Astrocyte (in vitro differentiated cells and primary cell): ENCODE data around the gene ACTR5. TPM values are rescaled to one million over a fixed set of nuclear protein-coding genes. Genes with fewer than 3 reads are reported as not detected.
"Not testable (repeated sequence)": the region's sequence is repeated elsewhere in the genome, so short reads cannot be mapped to it uniquely, and the experiment has no call there.

ENCODE experiments used
- DNase-seq: peaks from one replicate; pipeline ENCODE4 v3.0.0-alpha.2; 2010; ENCODE audit warnings: low read depth
- FAIRE-seq: peaks from 2 replicates; lab custom pipeline; 2011; peaks lifted over from hg19 to GRCh38; lab: Jason Lieb, UNC
- H2AFZ ChIP-seq: 2 replicates; pipeline ENCODE4 v1.6.0; 2012; ENCODE audit warnings: low read depth, low read length, inconsistent platforms
- H3K27ac ChIP-seq: 2 replicates; pipeline ENCODE4 v1.5.1; 2011; ENCODE audit warnings: low read depth, low read length, inconsistent platforms
- H3K27me3 ChIP-seq: 2 replicates; pipeline ENCODE4 v1.6.0; 2011; ENCODE audit warnings: low read length, inconsistent platforms; ENCODE audit not compliant: insufficient read depth
- H3K36me3 ChIP-seq: 2 replicates; pipeline ENCODE4 v1.5.1; 2011; ENCODE audit warnings: low read length, inconsistent platforms; ENCODE audit not compliant: insufficient read depth
- H3K4me1 ChIP-seq: 2 replicates; pipeline ENCODE4 v1.5.1; 2011; ENCODE audit warnings: low read length, inconsistent platforms; ENCODE audit not compliant: insufficient read depth
- H3K4me2 ChIP-seq: 2 replicates; pipeline ENCODE4 v1.6.0; 2012; ENCODE audit warnings: low read length, inconsistent platforms
- H3K4me3 ChIP-seq: 2 replicates; pipeline ENCODE4 v1.5.1; 2011; ENCODE audit warnings: low read depth, mild to moderate bottlenecking, low read length, inconsistent platforms; ENCODE audit not compliant: insufficient read depth
- H3K79me2 ChIP-seq: 2 replicates; pipeline ENCODE4 v1.6.0; 2012; ENCODE audit warnings: mild to moderate bottlenecking, low read length, inconsistent platforms; ENCODE audit not compliant: insufficient read depth
- H3K9ac ChIP-seq: 2 replicates; pipeline ENCODE4 v1.6.0; 2012; ENCODE audit warnings: mild to moderate bottlenecking, low read length, inconsistent platforms
- H3K9me3 ChIP-seq: 2 replicates; pipeline ENCODE4 v1.5.1; 2012; ENCODE audit warnings: low read depth, mild to moderate bottlenecking, low read length, inconsistent platforms; ENCODE audit not compliant: insufficient read depth
- H4K20me1 ChIP-seq: 2 replicates; pipeline ENCODE4 v1.6.0; 2012; ENCODE audit warnings: low read length, inconsistent platforms; ENCODE audit not compliant: insufficient read depth
- H3K27ac Mint-ChIP-seq: one replicate; pipeline ENCODE4 v1.8.0; 2021; ENCODE audit warnings: mild to moderate bottlenecking, mixed read lengths; ENCODE audit not compliant: unreplicated experiment
- H3K27me3 Mint-ChIP-seq: one replicate; pipeline ENCODE4 v1.8.0; 2021; ENCODE audit warnings: low read depth, mixed read lengths; ENCODE audit not compliant: unreplicated experiment
- H3K36me3 Mint-ChIP-seq: one replicate; pipeline ENCODE4 v1.8.0; 2021; ENCODE audit warnings: low read depth, mixed read lengths; ENCODE audit not compliant: unreplicated experiment
- H3K4me1 Mint-ChIP-seq: one replicate; pipeline ENCODE4 v1.8.0; 2021; ENCODE audit warnings: low read depth, mixed read lengths; ENCODE audit not compliant: unreplicated experiment
- H3K4me3 Mint-ChIP-seq: one replicate; pipeline ENCODE4 v1.8.0; 2021; ENCODE audit warnings: mild to moderate bottlenecking, moderate library complexity, mixed read lengths; ENCODE audit not compliant: unreplicated experiment
- H3K9me3 Mint-ChIP-seq: one replicate; pipeline ENCODE4 v1.8.0; 2021; ENCODE audit warnings: mild to moderate bottlenecking, mixed read lengths; ENCODE audit not compliant: unreplicated experiment
- EZH2 ChIP-seq: IDR thresholded peaks from 2 replicates; pipeline ENCODE4 v1.6.1; 2012; ENCODE audit warnings: mild to moderate bottlenecking, low read length, inconsistent platforms; ENCODE audit not compliant: insufficient read depth
- total RNA-seq: library from RNA; stranded (reverse); gene quantifications from 2 replicates; pipeline ENCODE4 v1.2.1, GENCODE V29; 2021
- TF ChIP-seq, protein P1 (sequence below): IDR thresholded peaks from 2 replicates; pipeline ENCODE4 v1.5.1; 2011; ENCODE audit warnings: low read depth, mild to moderate bottlenecking, inconsistent platforms, low read length, moderate library complexity; ENCODE audit not compliant: insufficient read depth

ACTR5 gene
- total RNA-seq, 1 donor from 2014 or later: 4.0 TPM

DNA sequence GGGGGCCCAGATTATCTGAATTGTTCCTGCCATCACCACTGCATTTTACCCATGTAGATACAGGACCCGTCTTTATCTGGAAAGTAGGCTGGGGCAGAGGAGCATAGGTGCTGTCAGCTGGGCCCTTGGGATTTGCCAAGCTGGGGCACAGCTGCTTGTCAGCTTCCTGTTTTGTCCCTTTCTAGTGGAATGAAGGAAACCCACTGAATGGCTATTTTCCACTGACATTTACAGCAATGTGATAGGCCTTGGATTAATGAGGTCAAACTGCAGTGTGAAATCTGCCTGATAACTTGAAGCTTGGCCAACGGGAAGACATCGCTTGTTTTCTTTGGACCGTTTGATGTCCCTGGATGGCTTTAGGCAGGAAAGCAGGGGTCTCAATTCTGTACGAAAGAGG is 63.9 kb downstream of the ACTR5 start:
- H3K27ac Mint-ChIP-seq: no peak overlapping the region
- H3K27me3 ChIP-seq: peaks cover 41% of the 10 kb centered on the region
- H3K4me1 ChIP-seq: no peaks in the 10 kb centered on the region
- H3K4me3 ChIP-seq: no peak overlapping the region
- H3K79me2 ChIP-seq: no peaks in the 10 kb centered on the region
- no peak for DNase-seq
- FAIRE-seq: no peak
- H3K27me3 Mint-ChIP-seq: peaks cover 20% of the 10 kb centered on the region
- TF ChIP-seq, protein P1, sequence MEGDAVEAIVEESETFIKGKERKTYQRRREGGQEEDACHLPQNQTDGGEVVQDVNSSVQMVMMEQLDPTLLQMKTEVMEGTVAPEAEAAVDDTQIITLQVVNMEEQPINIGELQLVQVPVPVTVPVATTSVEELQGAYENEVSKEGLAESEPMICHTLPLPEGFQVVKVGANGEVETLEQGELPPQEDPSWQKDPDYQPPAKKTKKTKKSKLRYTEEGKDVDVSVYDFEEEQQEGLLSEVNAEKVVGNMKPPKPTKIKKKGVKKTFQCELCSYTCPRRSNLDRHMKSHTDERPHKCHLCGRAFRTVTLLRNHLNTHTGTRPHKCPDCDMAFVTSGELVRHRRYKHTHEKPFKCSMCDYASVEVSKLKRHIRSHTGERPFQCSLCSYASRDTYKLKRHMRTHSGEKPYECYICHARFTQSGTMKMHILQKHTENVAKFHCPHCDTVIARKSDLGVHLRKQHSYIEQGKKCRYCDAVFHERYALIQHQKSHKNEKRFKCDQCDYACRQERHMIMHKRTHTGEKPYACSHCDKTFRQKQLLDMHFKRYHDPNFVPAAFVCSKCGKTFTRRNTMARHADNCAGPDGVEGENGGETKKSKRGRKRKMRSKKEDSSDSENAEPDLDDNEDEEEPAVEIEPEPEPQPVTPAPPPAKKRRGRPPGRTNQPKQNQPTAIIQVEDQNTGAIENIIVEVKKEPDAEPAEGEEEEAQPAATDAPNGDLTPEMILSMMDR: no peak
- H3K36me3 ChIP-seq: no peaks in the 10 kb centered on the region
- H4K20me1 ChIP-seq: no peaks in the 10 kb centered on the region
- peaks cover 4% of the 10 kb centered on the region for H3K4me1 Mint-ChIP-seq
- H3K9me3 Mint-ChIP-seq: peaks cover 2% of the 10 kb centered on the region
- no peak overlapping the region for H3K27ac ChIP-seq
- no peak overlapping the region for H2AFZ ChIP-seq
- H3K4me3 Mint-ChIP-seq: no peak overlapping the region
- no peak overlapping the region for H3K4me2 ChIP-seq
- peaks cover 2% of the 10 kb centered on the region for H3K36me3 Mint-ChIP-seq
- no peak overlapping the region for H3K9ac ChIP-seq
- no peaks in the 10 kb centered on the region for H3K9me3 ChIP-seq

DNA sequence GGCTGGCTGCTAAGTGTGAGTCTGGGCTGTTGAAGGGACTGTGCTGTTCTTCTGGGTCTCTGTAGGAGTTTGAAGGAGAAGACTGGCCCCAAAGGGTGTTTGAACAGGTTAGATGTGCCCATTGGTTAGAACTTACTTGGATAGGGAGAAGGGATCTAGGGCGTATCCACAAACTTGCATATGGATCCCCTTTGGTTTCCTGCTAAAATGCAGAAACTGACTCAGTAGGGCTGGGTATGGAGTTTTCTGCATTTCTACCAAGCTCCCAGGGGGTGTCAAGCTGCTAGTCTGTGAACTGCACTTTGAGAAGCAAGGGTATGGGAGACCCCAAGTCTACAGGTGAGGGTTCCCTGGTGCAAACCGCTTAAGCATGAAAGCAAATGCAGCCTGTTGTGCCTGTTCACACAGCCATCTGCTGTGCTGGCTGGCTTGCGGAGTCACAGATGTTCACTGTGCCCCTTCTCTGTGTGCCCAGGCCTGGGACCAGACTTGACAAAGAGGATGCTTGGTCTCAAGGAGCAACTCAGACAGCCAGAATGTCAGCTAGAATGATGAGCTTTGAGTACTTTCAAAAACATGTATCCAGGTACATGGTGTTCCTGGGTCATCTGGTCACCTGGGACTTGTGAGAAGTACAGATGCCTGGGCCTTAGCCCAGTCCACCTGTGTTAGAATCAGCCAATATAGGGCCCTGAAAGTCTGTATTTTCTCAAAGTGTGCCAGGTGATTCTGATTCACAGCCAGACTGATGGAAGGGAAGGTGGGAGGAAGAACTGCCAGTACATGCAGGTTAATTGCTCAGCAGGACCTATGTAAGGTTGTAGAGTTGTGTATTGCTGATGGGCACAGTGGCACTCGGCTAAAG is 64.7 kb downstream of the ACTR5 start:
- no peak overlapping the region for H3K27ac Mint-ChIP-seq
- no peak for FAIRE-seq
- H3K4me3 ChIP-seq: no peak overlapping the region

DNA sequence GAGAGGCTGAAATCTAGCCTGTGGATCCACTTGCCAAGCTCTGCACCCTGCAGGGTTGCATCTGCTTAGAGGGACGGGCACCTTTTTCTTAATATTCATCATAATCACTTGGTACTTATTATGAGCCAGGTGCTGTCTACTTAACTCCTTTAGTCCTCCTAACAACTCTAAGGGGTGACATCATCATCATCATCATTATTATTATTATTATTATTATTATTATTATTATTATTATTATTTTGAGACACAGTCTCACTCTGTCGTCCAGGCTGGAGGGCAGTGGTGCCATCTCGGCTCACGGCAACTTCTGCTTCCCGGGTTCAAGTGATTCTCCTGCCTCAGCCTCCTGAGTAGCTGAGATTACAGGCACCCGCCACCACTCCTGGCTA is 65.3 kb downstream of the ACTR5 start:
- not testable (repeated sequence) for H4K20me1 ChIP-seq, H2AFZ ChIP-seq, H3K4me3 Mint-ChIP-seq, H3K9me3 Mint-ChIP-seq, DNase-seq, H3K4me1 ChIP-seq, H3K27ac Mint-ChIP-seq, H3K4me3 ChIP-seq, H3K9me3 ChIP-seq, FAIRE-seq, H3K4me2 ChIP-seq, H3K36me3 Mint-ChIP-seq, H3K27ac ChIP-seq, H3K36me3 ChIP-seq, H3K9ac ChIP-seq, H3K79me2 ChIP-seq, H3K4me1 Mint-ChIP-seq
- H3K27me3 ChIP-seq: peaks cover 29% of the 10 kb centered on the region
- peaks cover 10% of the 10 kb centered on the region for H3K27me3 Mint-ChIP-seq

More for the DNA sequence above, 64.7 kb downstream of the ACTR5 start:
- no peak overlapping the region for H3K4me3 Mint-ChIP-seq
- Histone ChIP-seq H4K20me1 (no peaks in the 10 kb centered on the region), H3K9me3 (no peaks in the 10 kb centered on the region), H3K4me1 (no peaks in the 10 kb centered on the region), H2AFZ (no peak overlapping the region), H3K27ac (no peak overlapping the region), H3K79me2 (no peaks in the 10 kb centered on the region), H3K27me3 (peaks cover 34% of the 10 kb centered on the region), H3K9ac (no peak overlapping the region), H3K36me3 (no peaks in the 10 kb centered on the region), H3K4me2 (no peak overlapping the region)
- H3K27me3 Mint-ChIP-seq: peaks cover 12% of the 10 kb centered on the region
- peaks cover 4% of the 10 kb centered on the region for H3K4me1 Mint-ChIP-seq
- peaks cover 2% of the 10 kb centered on the region for H3K36me3 Mint-ChIP-seq
- TF ChIP-seq, protein P1: no peak
- no peak for TF ChIP-seq EZH2
- H3K9me3 Mint-ChIP-seq: peaks cover 2% of the 10 kb centered on the region
- DNase-seq: no peak
